Measurements from ENCODE around the gene BICC1. TPM values are rescaled to one million over a fixed set of nuclear protein-coding genes. Genes with fewer than 3 reads are reported as not detected.

BICC1 gene
- total RNA-seq, 2 donors from 2014 or later: 0.27 to 0.40 TPM

GRCh38 chr10:58706836-58707235 is 194.2 kb downstream of the BICC1 start:
- WGBS, 2 experiments (ENCODE audit: insufficient coverage in 1 of 2, insufficient read length in 1 of 2): 76 to 100% methylated on average over 1 of the region's 1 CpG
- H3K9ac ChIP-seq (ENCODE audit: extremely low read depth, low read length, poor library complexity, severe bottlenecking): no peak overlapping the region
- Mint-ChIP-seq H3K4me3 (no peak overlapping the region), H3K9me3 (no peaks in the 10 kb centered on the region), H3K4me1 (no peaks in the 10 kb centered on the region), H3K27ac (no peak overlapping the region), H3K27me3 (ENCODE audit: insufficient read depth) (no peaks in the 10 kb centered on the region), H3K36me3 (ENCODE audit: low read depth) (no peaks in the 10 kb centered on the region)
- TF ChIP-seq, protein P1, sequence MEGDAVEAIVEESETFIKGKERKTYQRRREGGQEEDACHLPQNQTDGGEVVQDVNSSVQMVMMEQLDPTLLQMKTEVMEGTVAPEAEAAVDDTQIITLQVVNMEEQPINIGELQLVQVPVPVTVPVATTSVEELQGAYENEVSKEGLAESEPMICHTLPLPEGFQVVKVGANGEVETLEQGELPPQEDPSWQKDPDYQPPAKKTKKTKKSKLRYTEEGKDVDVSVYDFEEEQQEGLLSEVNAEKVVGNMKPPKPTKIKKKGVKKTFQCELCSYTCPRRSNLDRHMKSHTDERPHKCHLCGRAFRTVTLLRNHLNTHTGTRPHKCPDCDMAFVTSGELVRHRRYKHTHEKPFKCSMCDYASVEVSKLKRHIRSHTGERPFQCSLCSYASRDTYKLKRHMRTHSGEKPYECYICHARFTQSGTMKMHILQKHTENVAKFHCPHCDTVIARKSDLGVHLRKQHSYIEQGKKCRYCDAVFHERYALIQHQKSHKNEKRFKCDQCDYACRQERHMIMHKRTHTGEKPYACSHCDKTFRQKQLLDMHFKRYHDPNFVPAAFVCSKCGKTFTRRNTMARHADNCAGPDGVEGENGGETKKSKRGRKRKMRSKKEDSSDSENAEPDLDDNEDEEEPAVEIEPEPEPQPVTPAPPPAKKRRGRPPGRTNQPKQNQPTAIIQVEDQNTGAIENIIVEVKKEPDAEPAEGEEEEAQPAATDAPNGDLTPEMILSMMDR (conservative IDR thresholded peaks at IDR 0.05): no peak
- H3K36me3 ChIP-seq (ENCODE audit: control insufficient read depth, insufficient read depth, low read length): no peaks in the 10 kb centered on the region
- H3K4me1 ChIP-seq (ENCODE audit: control insufficient read depth, insufficient read depth, low read length): no peaks in the 10 kb centered on the region
- H3K4me3 ChIP-seq (ENCODE audit: low read length): no peak overlapping the region
- H3K27me3 ChIP-seq (ENCODE audit: control insufficient read depth, insufficient read depth, low read length, poor library complexity, severe bottlenecking): no peaks in the 10 kb centered on the region
- DNase-seq: no peak
- H3K27ac ChIP-seq (ENCODE audit: low read depth, low read length): no peak overlapping the region
- no peaks in the 10 kb centered on the region for H3K9me3 ChIP-seq (ENCODE audit: control insufficient read depth, low read length)

DNA sequence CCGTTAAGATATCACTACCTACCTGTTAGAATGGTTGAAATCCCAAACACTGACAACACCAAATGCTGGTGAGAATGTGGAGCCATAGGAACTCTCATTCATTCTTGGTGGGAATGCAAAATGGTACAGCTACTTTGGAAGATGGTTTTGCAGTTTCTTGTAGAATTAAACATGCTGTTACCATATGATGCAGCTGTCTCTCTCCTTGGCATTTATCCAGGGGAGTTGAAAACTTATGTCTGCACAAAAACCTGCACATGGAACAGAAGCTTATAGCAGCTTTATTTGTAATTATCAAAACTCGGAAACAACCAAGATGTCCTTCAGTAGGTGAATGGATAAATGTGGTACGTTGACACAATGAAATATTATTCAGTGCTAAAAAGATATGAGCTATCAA is 199.5 kb downstream of the BICC1 start:
- no peaks in the 10 kb centered on the region for H3K4me1 Mint-ChIP-seq
- H3K36me3 Mint-ChIP-seq (ENCODE audit: low read depth): no peaks in the 10 kb centered on the region
- no peaks in the 10 kb centered on the region for H3K9me3 ChIP-seq (ENCODE audit: control insufficient read depth, low read length)
- no peak overlapping the region for H3K27ac ChIP-seq (ENCODE audit: low read depth, low read length)
- no peaks in the 10 kb centered on the region for H3K9me3 Mint-ChIP-seq
- TF ChIP-seq, protein P1 (conservative IDR thresholded peaks at IDR 0.05): no peak
- no peak overlapping the region for H3K27ac Mint-ChIP-seq
- H3K4me3 ChIP-seq (ENCODE audit: low read length): no peak overlapping the region
- no peak overlapping the region for H3K9ac ChIP-seq (ENCODE audit: extremely low read depth, low read length, poor library complexity, severe bottlenecking)
- DNase-seq: no peak
- H3K27me3 Mint-ChIP-seq (ENCODE audit: insufficient read depth): no peaks in the 10 kb centered on the region
- no peaks in the 10 kb centered on the region for H3K27me3 ChIP-seq (ENCODE audit: control insufficient read depth, insufficient read depth, low read length, poor library complexity, severe bottlenecking)
- H3K4me1 ChIP-seq (ENCODE audit: control insufficient read depth, insufficient read depth, low read length): no peaks in the 10 kb centered on the region
- 83 to 88% methylated on average over 3 of the region's 3 CpGs for WGBS, 2 experiments (ENCODE audit: insufficient coverage in 1 of 2, insufficient read length in 1 of 2)
- no peak overlapping the region for H3K4me3 Mint-ChIP-seq
- no peaks in the 10 kb centered on the region for H3K36me3 ChIP-seq (ENCODE audit: control insufficient read depth, insufficient read depth, low read length)

DNA sequence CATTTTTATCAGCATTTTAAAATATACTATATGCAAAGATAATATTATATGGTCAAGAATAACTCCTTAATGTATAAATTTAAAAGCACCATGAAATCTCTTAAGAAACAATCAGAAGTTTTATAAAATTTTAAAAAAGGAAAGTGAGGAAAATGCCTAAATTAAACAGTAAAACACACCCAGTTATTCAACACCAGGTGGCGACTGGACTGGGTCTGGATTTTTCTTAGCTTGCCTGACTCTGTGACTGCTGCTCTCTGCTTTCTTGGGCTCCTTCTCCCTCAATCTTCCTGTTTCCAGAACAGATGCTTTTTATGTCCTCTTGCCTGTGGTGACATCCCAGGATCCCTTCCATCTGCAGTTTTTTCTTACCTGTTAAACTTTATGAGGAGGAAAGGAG is 200.3 kb downstream of the BICC1 start:
- Mint-ChIP-seq H3K27me3 (ENCODE audit: insufficient read depth) (no peaks in the 10 kb centered on the region), H3K9me3 (no peaks in the 10 kb centered on the region), H3K27ac (no peak overlapping the region), H3K36me3 (ENCODE audit: low read depth) (no peaks in the 10 kb centered on the region), H3K4me1 (no peaks in the 10 kb centered on the region), H3K4me3 (no peak overlapping the region)
- no peaks in the 10 kb centered on the region for H3K27me3 ChIP-seq (ENCODE audit: control insufficient read depth, insufficient read depth, low read length, poor library complexity, severe bottlenecking)
- no peaks in the 10 kb centered on the region for H3K4me1 ChIP-seq (ENCODE audit: control insufficient read depth, insufficient read depth, low read length)
- no peak overlapping the region for H3K4me3 ChIP-seq (ENCODE audit: low read length)
- no peak for DNase-seq
- H3K9ac ChIP-seq (ENCODE audit: extremely low read depth, low read length, poor library complexity, severe bottlenecking): no peak overlapping the region
- no peaks in the 10 kb centered on the region for H3K36me3 ChIP-seq (ENCODE audit: control insufficient read depth, insufficient read depth, low read length)
- TF ChIP-seq, protein P1 (conservative IDR thresholded peaks at IDR 0.05): peak; percentile 62
- WGBS, 2 experiments (ENCODE audit: insufficient coverage in 1 of 2, insufficient read length in 1 of 2): 59 to 67% methylated on average over 1 of the region's 1 CpG
- no peaks in the 10 kb centered on the region for H3K9me3 ChIP-seq (ENCODE audit: control insufficient read depth, low read length)
- no peak overlapping the region for H3K27ac ChIP-seq (ENCODE audit: low read depth, low read length)

All from endodermal cell (in vitro differentiated cells).